ENCODE measurements around the gene CHCHD4.
"Not testable (repeated sequence)": the region's sequence is repeated elsewhere in the genome, so short reads cannot be mapped to it uniquely, and the experiment has no call there.

GRCh38 chr3:14109821-14110220, 14.8 kb downstream of the CHCHD4 start:
- TF ChIP-seq CTCF (IDR thresholded peaks at IDR 0.05; ENCODE audit: insufficient read depth, low read length, poor library complexity, severe bottlenecking); EZH2phosphoT487 (conservative IDR thresholded peaks at IDR 0.05; ENCODE audit: low read length): not testable (repeated sequence)
